ENCODE measurements around the gene STAB2. TPM values are rescaled to one million over a fixed set of nuclear protein-coding genes. Genes with fewer than 3 reads are reported as not detected.

STAB2 gene
- total RNA-seq, 1 donor from 2014 or later, result not detected

GRCh38 chr12:103805655-103806360 is 218.7 kb downstream of the STAB2 start:
- no peak overlapping the region for H3K4me3 Mint-ChIP-seq (ENCODE audit: unreplicated experiment)
- H3K9me3 Mint-ChIP-seq (ENCODE audit: unreplicated experiment), result no peaks in the 10 kb centered on the region
- H3K27me3 Mint-ChIP-seq (ENCODE audit: unreplicated experiment), result no peaks in the 10 kb centered on the region
- H3K36me3 Mint-ChIP-seq (ENCODE audit: unreplicated experiment), result peaks cover 17% of the 10 kb centered on the region
- H3K27ac Mint-ChIP-seq (ENCODE audit: unreplicated experiment), result peak overlapping the region; percentile 69
- no peak for TF ChIP-seq CTCF (IDR thresholded peaks at IDR 0.05)
- DNase-seq (ENCODE audit: extremely low spot score, unreplicated experiment), result no peak
- peaks cover 30% of the 10 kb centered on the region for H3K4me1 Mint-ChIP-seq (ENCODE audit: unreplicated experiment)

- peaks cover 17% of the 10 kb centered on the region for H3K36me3 Mint-ChIP-seq (ENCODE audit: unreplicated experiment)
- DNase-seq (ENCODE audit: extremely low spot score, unreplicated experiment), result no peak
- no peaks in the 10 kb centered on the region for H3K27me3 Mint-ChIP-seq (ENCODE audit: unreplicated experiment)
- peak overlapping the region; percentile 16 for H3K27ac Mint-ChIP-seq (ENCODE audit: unreplicated experiment)
- H3K4me3 Mint-ChIP-seq (ENCODE audit: unreplicated experiment), result no peak overlapping the region
- no peaks in the 10 kb centered on the region for H3K9me3 Mint-ChIP-seq (ENCODE audit: unreplicated experiment)
- TF ChIP-seq CTCF (IDR thresholded peaks at IDR 0.05), result no peak
- H3K4me1 Mint-ChIP-seq (ENCODE audit: unreplicated experiment), result peaks cover 30% of the 10 kb centered on the region
These were observed 219.7 kb downstream of the STAB2 start for GRCh38 chr12:103806803-103807202.

- Mint-ChIP-seq H3K36me3 (ENCODE audit: unreplicated experiment) (peaks cover 19% of the 10 kb centered on the region), H3K4me3 (ENCODE audit: unreplicated experiment) (no peak overlapping the region), H3K27me3 (ENCODE audit: unreplicated experiment) (no peaks in the 10 kb centered on the region), H3K27ac (ENCODE audit: unreplicated experiment) (no peak overlapping the region), H3K4me1 (ENCODE audit: unreplicated experiment) (peaks cover 30% of the 10 kb centered on the region), H3K9me3 (ENCODE audit: unreplicated experiment) (no peaks in the 10 kb centered on the region)
- no peak for DNase-seq (ENCODE audit: extremely low spot score, unreplicated experiment)
- no peak for TF ChIP-seq CTCF (IDR thresholded peaks at IDR 0.05)
These were observed 220.6 kb downstream of the STAB2 start for GRCh38 chr12:103807561-103808238.

- peaks cover 30% of the 10 kb centered on the region for H3K4me1 Mint-ChIP-seq (ENCODE audit: unreplicated experiment)
These were observed 221.3 kb downstream of the STAB2 start for GRCh38 chr12:103808239-103808880.

More at GRCh38 chr12:103808239-103808880, 221.3 kb downstream of the STAB2 start:
- DNase-seq (ENCODE audit: extremely low spot score, unreplicated experiment), result no peak
- no peak overlapping the region for H3K4me3 Mint-ChIP-seq (ENCODE audit: unreplicated experiment)
- H3K9me3 Mint-ChIP-seq (ENCODE audit: unreplicated experiment), result no peaks in the 10 kb centered on the region
- no peaks in the 10 kb centered on the region for H3K27me3 Mint-ChIP-seq (ENCODE audit: unreplicated experiment)
- peaks cover 20% of the 10 kb centered on the region for H3K36me3 Mint-ChIP-seq (ENCODE audit: unreplicated experiment)
- no peak overlapping the region for H3K27ac Mint-ChIP-seq (ENCODE audit: unreplicated experiment)
- TF ChIP-seq CTCF (IDR thresholded peaks at IDR 0.05), result no peak
